IMR-90 (cell line): ENCODE data around the gene MUC6. TPM values are rescaled to one million over a fixed set of nuclear protein-coding genes. Genes with fewer than 3 reads are reported as not detected.

ENCODE experiments used
- ATAC-seq: fragments of 200-7000 bp; cut with Tn5 transposase; 2 replicates; pipeline ENCODE4 v1.9.1; 2020; ENCODE audit warnings: low read depth, mild to moderate bottlenecking, moderate library complexity
- BruUV-seq: library from RNA; stranded (reverse); fragments of 400-500 nt; replicated peaks from 2 replicates; lab custom pipeline; 2021; lab: Mats Ljungman, UMichigan
- CTCF ChIA-PET: fragments of 300-600 bp; formaldehyde crosslinking; extraction: SDS; loops from one replicate; lab custom pipeline; 2021; ENCODE audit warnings: antibody characterized with exemption; lab: Yijun Ruan, JAX
- POLR2A ChIA-PET: fragments of 300-600 bp; sonication (Branson Sonifier 250); formaldehyde crosslinking; loops from one replicate; lab custom pipeline; 2022; ENCODE audit warnings: antibody characterized with exemption; ENCODE audit not compliant: unreplicated experiment; lab: Charles Lee
- DNase-seq: peaks from one replicate; pipeline ENCODE4 v3.0.0; 2013
- H2AFZ ChIP-seq: replicated peaks from 2 replicates; pipeline ENCODE3; 2013; ENCODE audit warnings: low read length, mild to moderate bottlenecking; ENCODE audit not compliant: poor library complexity
- H2AK5ac ChIP-seq: 2 replicates; pipeline ENCODE4 v1.6.1; 2013; ENCODE audit warnings: low read depth, low read length, inconsistent platforms
- H2AK9ac ChIP-seq: replicated peaks from 2 replicates; pipeline ENCODE3; 2013; ENCODE audit warnings: mild to moderate bottlenecking, low read depth, low read length, moderate library complexity; ENCODE audit not compliant: poor library complexity
- H2BK120ac ChIP-seq: 2 replicates; pipeline ENCODE4 v1.6.1; 2013; ENCODE audit warnings: low read depth, low read length, inconsistent platforms
- H2BK15ac ChIP-seq: 3 replicates; pipeline ENCODE4 v1.6.1; 2013; ENCODE audit warnings: low read depth, low read length, inconsistent platforms
- H2BK20ac ChIP-seq: 2 replicates; pipeline ENCODE4 v1.6.1; 2013; ENCODE audit warnings: low read depth, mild to moderate bottlenecking, inconsistent platforms, low read length, moderate library complexity
- H2BK5ac ChIP-seq: 2 replicates; pipeline ENCODE4 v1.6.1; 2013; ENCODE audit warnings: mild to moderate bottlenecking, low read depth, low read length, inconsistent platforms; ENCODE audit not compliant: poor library complexity, severe bottlenecking
- H3K14ac ChIP-seq: replicated peaks from 2 replicates; pipeline ENCODE4 v1.6.1; 2013; ENCODE audit warnings: low read depth, low read length, inconsistent platforms
- H3K18ac ChIP-seq: 2 replicates; pipeline ENCODE4 v1.6.1; 2013; ENCODE audit warnings: low read depth, low read length, control low read depth
- H3K23ac ChIP-seq: 2 replicates; pipeline ENCODE4 v1.6.1; 2013; ENCODE audit warnings: low read depth, low read length, inconsistent platforms
- H3K27ac ChIP-seq: 2 replicates; pipeline ENCODE4 v1.5.1; 2013; ENCODE audit warnings: mild to moderate bottlenecking, control low read depth, low read length; ENCODE audit not compliant: insufficient read depth
- H3K27me3 ChIP-seq: 2 replicates; pipeline ENCODE4 v1.6.1; 2013; ENCODE audit warnings: low read length; ENCODE audit not compliant: control insufficient read depth, insufficient read depth
- H3K36me3 ChIP-seq: 2 replicates; pipeline ENCODE4 v1.6.1; 2013; ENCODE audit warnings: low read length, mixed read lengths; ENCODE audit not compliant: control insufficient read depth, insufficient read depth
- H3K4ac ChIP-seq: 2 replicates; pipeline ENCODE4 v1.6.1; 2013; ENCODE audit warnings: low read depth, low read length, inconsistent platforms
- H3K4me1 ChIP-seq: 2 replicates; pipeline ENCODE4 v1.6.1; 2013; ENCODE audit warnings: low read length, mixed read lengths; ENCODE audit not compliant: control insufficient read depth, insufficient read depth
- H3K4me2 ChIP-seq: 2 replicates; pipeline ENCODE4 v1.6.1; 2013; ENCODE audit warnings: low read depth, mild to moderate bottlenecking, control low read depth, low read length, moderate library complexity
- H3K4me3 ChIP-seq: 2 replicates; pipeline ENCODE4 v1.5.1; 2013; ENCODE audit warnings: low read depth, mild to moderate bottlenecking, control low read depth, low read length, moderate library complexity; ENCODE audit not compliant: insufficient read depth
- H3K56ac ChIP-seq: 2 replicates; pipeline ENCODE4 v1.6.1; 2013; ENCODE audit warnings: low read length, inconsistent platforms; ENCODE audit not compliant: insufficient read depth; ENCODE audit errors: extremely low read depth
- H3K79me1 ChIP-seq, 2 experiments: 2 replicates each; pipeline ENCODE4 v1.6.1; 2013; ENCODE audit warnings: low read length in 2 of 2, inconsistent platforms in 1 of 2, low read depth in 1 of 2
- H3K9ac ChIP-seq: 2 replicates; pipeline ENCODE4 v1.6.1; 2013; ENCODE audit warnings: low read depth, low read length, control low read depth
- H3K9me1 ChIP-seq: 2 replicates; pipeline ENCODE4 v1.6.1; 2013; ENCODE audit warnings: low read length, inconsistent platforms; ENCODE audit not compliant: insufficient read depth
- H3K9me3 ChIP-seq: 2 replicates; pipeline ENCODE4 v1.6.1; 2013; ENCODE audit warnings: low read length; ENCODE audit not compliant: control insufficient read depth, insufficient read depth
- H4K20me1 ChIP-seq: 2 replicates; pipeline ENCODE4 v1.6.1; 2013; ENCODE audit warnings: low read length, inconsistent platforms; ENCODE audit not compliant: insufficient read depth
- H4K5ac ChIP-seq: 2 replicates; pipeline ENCODE4 v1.6.1; 2013; ENCODE audit warnings: mild to moderate bottlenecking, low read depth, low read length, control low read depth
- H4K8ac ChIP-seq, 2 experiments: 2 replicates each; pipeline ENCODE4 v1.6.1; 2013; ENCODE audit warnings: low read depth in 2 of 2, low read length in 2 of 2, control low read depth in 1 of 2, inconsistent platforms in 1 of 2
- H4K91ac ChIP-seq: 2 replicates; pipeline ENCODE4 v1.6.1; 2013; ENCODE audit warnings: low read depth, low read length, inconsistent platforms; ENCODE audit not compliant: insufficient read depth
- BHLHE40 ChIP-seq: fragments of 150-350 bp; IDR thresholded peaks from 2 replicates; pipeline ENCODE4 v1.6.1; 2016; ENCODE audit warnings: mild to moderate bottlenecking, low read depth, low read length
- CEBPB ChIP-seq: IDR thresholded peaks from 2 replicates; pipeline ENCODE4 v1.6.1; 2012; ENCODE audit warnings: low read depth, low read length, improper control_type of control experiment
- CHD1 ChIP-seq: IDR thresholded peaks from 2 replicates; pipeline ENCODE4 v1.6.1; 2012; ENCODE audit warnings: low read depth, low read length, improper control_type of control experiment
- MXI1 ChIP-seq: IDR thresholded peaks from 2 replicates; pipeline ENCODE4 v1.6.1; 2012; ENCODE audit warnings: low read depth, mild to moderate bottlenecking, low read length, moderate library complexity, borderline replicate concordance
- NFE2L2 ChIP-seq: fragments of 150-350 bp; IDR thresholded peaks from 2 replicates; pipeline ENCODE4 v1.6.1; 2016; ENCODE audit warnings: low read depth, mild to moderate bottlenecking, low read length
- RAD21 ChIP-seq: IDR thresholded peaks from 2 replicates; pipeline ENCODE4 v1.6.1; 2012; ENCODE audit warnings: low read length, improper control_type of control experiment
- RCOR1 ChIP-seq: IDR thresholded peaks from 2 replicates; pipeline ENCODE4 v1.6.1; 2012; ENCODE audit warnings: mild to moderate bottlenecking, low read length, improper control_type of control experiment; ENCODE audit not compliant: insufficient replicate concordance
- RFX5 ChIP-seq: IDR thresholded peaks from 2 replicates; pipeline ENCODE4 v1.8.0; 2012; ENCODE audit warnings: low read depth, mild to moderate bottlenecking, low read length, moderate library complexity
- SMC3 ChIP-seq: fragments of 150-350 bp; IDR thresholded peaks from 2 replicates; pipeline ENCODE4 v1.6.1; 2016; ENCODE audit warnings: low read depth, mild to moderate bottlenecking, antibody characterized with exemption, low read length, moderate library complexity
- WGBS, 2 experiments: methylation state at CpG; one replicate each; pipeline versions ENCODE4 v1.1.5 to v1.1.7; 2013; ENCODE audit warnings: missing lambda C conversion rate in 2 of 2; ENCODE audit not compliant: insufficient read length in 1 of 2; ENCODE audit errors: extremely low coverage in 2 of 2; 5-methylcytosine and 5-hydroxymethylcytosine counted together
- dilution Hi-C: fragments of 300-500 bp; cut with HindIII; formaldehyde crosslinking; loops from one replicate; pipeline ENCODE4 v1.14.3; 2018; ENCODE audit warnings: low sequenced_read_pairs; ENCODE audit not compliant: unreplicated experiment
- in situ Hi-C: fragments of 300-500 bp; cut with MboI; formaldehyde crosslinking; loops from 3 replicates; pipeline ENCODE4 v1.14.3; 2019; ENCODE audit warnings: low sequenced_read_pairs, inconsistent platforms, mixed read lengths
- intact Hi-C: fragments of 100-400 bp; cut with micrococcal nuclease; formaldehyde crosslinking; loops from 2 replicates; pipeline ENCODE4 v1.10.0; 2022
- polyA plus RNA-seq, 3 experiments: library from polyadenylated mRNA; depleted of rRNA; stranded (reverse); fragments of >200 nt; gene quantifications; 2 replicates each; pipeline ENCODE4 v1.2.3, GENCODE V29; 2012; ENCODE audit warnings: low replicate concordance in 1 of 3
- total RNA-seq: library from RNA; depleted of rRNA; stranded (reverse); fragments of >200 nt; gene quantifications from 2 replicates; pipeline ENCODE4 v1.2.3, GENCODE V29; 2012
- TF ChIP-seq, protein P1 (sequence below): fragments of 150-350 bp; IDR thresholded peaks from 2 replicates; pipeline ENCODE4 v1.6.1; 2016; ENCODE audit warnings: low read depth, mild to moderate bottlenecking, low read length, moderate library complexity, borderline replicate concordance

The MUC6 gene
- total and polyA plus RNA-seq, 2 of the 4 experiments (the other 2 are of a cell fraction) = not detected

DNA sequence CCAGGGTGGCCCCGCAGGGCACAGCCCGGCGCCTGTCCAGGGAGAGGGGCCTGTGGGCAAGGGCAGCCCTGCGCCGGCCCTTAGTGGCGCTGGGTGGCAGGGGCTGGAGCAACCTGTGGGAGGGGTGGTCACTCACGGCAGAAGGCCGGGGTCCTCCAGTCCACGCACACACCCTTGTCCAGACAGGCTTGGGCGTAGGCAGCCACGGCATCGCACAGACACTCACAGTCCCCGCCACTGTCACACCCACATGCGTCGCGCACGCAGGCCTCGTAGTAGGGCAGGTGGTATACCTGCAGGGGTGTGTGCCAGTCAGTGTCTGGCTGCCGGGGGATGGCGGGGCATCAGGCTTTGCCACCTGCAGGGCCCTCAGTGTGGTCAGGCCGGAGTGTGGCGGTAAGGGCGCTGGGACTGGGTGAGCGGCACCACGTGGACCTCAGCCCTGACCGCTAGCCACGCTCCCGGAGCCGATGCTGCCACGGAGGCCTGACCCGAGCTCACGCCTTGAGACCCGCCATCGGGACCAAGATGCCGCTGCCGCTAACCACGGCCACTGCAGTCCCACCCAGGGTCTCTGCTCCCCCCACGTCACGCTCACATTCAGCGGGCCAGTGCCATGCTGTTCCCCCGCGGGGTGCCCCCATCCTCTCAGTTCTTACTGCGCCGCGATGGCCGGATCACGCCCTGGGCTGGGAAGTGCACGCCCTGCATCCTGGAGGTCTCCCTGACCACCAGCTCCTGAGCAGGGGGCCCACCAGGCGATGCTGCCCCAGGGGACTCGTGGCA, 12.5 kb downstream of the MUC6 start:
- no peak for ATAC-seq
- Histone ChIP-seq H3K4me3 (no peak overlapping the region), H2AFZ (no peak overlapping the region), H3K9ac (no peak overlapping the region), H2BK20ac (no peak overlapping the region), H3K14ac (no peak overlapping the region), H3K27me3 (no peaks in the 10 kb centered on the region), H3K9me3 (no peaks in the 10 kb centered on the region), H3K4ac (no peak overlapping the region), H3K27ac (no peak overlapping the region), H3K56ac (no peak overlapping the region), H4K8ac (no peak overlapping the region), H3K4me1 (no peaks in the 10 kb centered on the region), H2BK5ac (no peak overlapping the region), H3K9me1 (peaks cover 5% of the 10 kb centered on the region), H4K20me1 (no peaks in the 10 kb centered on the region; the same call in none of the 2 replicates), H4K91ac (no peak overlapping the region), H2AK5ac (no peak overlapping the region), H3K4me2 (no peak overlapping the region), H3K36me3 (no peaks in the 10 kb centered on the region), H3K79me1 (no peaks in the 10 kb centered on the region), H4K5ac (no peak overlapping the region), H2BK120ac (no peak overlapping the region), H2BK15ac (no peak overlapping the region), H2AK9ac (no peak overlapping the region), H3K18ac (no peak overlapping the region), H3K23ac (no peak overlapping the region)
- no peak for DNase-seq
- intact Hi-C loops = no loop called here
- in situ Hi-C loops = no loop called here
- WGBS, 2 experiments = 96% methylated on average over 24 of the region's 50 CpGs; no CpG with 5 or more reads in 1 of the 2 experiments
- dilution Hi-C loops = no loop called here
- POLR2A ChIA-PET = no interaction called here
- BruUV-seq = no TSS peak
- CTCF ChIA-PET = no interaction called here
- no peak for TF ChIP-seq BHLHE40
- TF ChIP-seq, protein P1, sequence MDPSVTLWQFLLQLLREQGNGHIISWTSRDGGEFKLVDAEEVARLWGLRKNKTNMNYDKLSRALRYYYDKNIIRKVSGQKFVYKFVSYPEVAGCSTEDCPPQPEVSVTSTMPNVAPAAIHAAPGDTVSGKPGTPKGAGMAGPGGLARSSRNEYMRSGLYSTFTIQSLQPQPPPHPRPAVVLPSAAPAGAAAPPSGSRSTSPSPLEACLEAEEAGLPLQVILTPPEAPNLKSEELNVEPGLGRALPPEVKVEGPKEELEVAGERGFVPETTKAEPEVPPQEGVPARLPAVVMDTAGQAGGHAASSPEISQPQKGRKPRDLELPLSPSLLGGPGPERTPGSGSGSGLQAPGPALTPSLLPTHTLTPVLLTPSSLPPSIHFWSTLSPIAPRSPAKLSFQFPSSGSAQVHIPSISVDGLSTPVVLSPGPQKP = no peak
- no peak for TF ChIP-seq RFX5
- no peak for TF ChIP-seq CEBPB
- TF ChIP-seq RAD21 = no peak
- no peak for TF ChIP-seq NFE2L2
- no peak for TF ChIP-seq MXI1
- TF ChIP-seq CHD1 = no peak
- no peak for TF ChIP-seq RCOR1
- no peak for TF ChIP-seq SMC3
